OCI-LY3 (cell line): ENCODE measurements around the gene HSDL2.

Experiments used
- H2AFZ ChIP-seq: fragments of 200-600, 300-600 bp; shearing (Covaris generic); 2 replicates; pipeline ENCODE4 v1.6.0; 2014; ENCODE audit warnings: antibody characterized with exemption, low read depth, low read length
- H3K27ac ChIP-seq: fragments of 200-600, 300-600 bp; sonication (generic); 2 replicates; pipeline ENCODE4 v1.5.1; 2014; ENCODE audit warnings: mild to moderate bottlenecking, low read length, moderate library complexity, mixed read lengths
- H3K27me3 ChIP-seq: fragments of 200-600, 300-600 bp; sonication (generic); 2 replicates; pipeline ENCODE4 v1.6.1; 2014; ENCODE audit warnings: low read depth, low read length, mixed read lengths
- H3K36me3 ChIP-seq: fragments of 200-600, 300-600 bp; sonication (generic); replicated peaks from 2 replicates; pipeline ENCODE3; 2014; ENCODE audit warnings: low read depth, low read length, mixed read lengths
- H3K4me1 ChIP-seq: fragments of 300-600, 200-600 bp; sonication (generic); 2 replicates; pipeline ENCODE4 v1.6.1; 2014; ENCODE audit warnings: low read length, mixed read lengths
- H3K4me2 ChIP-seq: fragments of 200-600, 300-600 bp; sonication (generic); 2 replicates; pipeline ENCODE4 v1.6.1; 2014; ENCODE audit warnings: low read length, mixed read lengths
- H3K4me3 ChIP-seq: fragments of 300-600, 200-600 bp; sonication (generic); 2 replicates; pipeline ENCODE4 v1.5.1; 2014; ENCODE audit warnings: antibody characterized with exemption, mild to moderate bottlenecking, low read length, moderate library complexity
- H3K79me2 ChIP-seq: fragments of 300-600, 200-600 bp; shearing (Covaris generic); 2 replicates; pipeline ENCODE4 v1.6.1; 2014; ENCODE audit warnings: mild to moderate bottlenecking, low read length, mixed read lengths
- H3K9ac ChIP-seq: fragments of 300-600, 200-600 bp; shearing (Covaris generic); 2 replicates; pipeline ENCODE4 v1.6.0; 2014; ENCODE audit warnings: mild to moderate bottlenecking, low read length, moderate library complexity
- H3K9me3 ChIP-seq: fragments of 200-600, 300-600 bp; shearing (Covaris generic); 2 replicates; pipeline ENCODE4 v1.6.1; 2014; ENCODE audit warnings: low read length, mixed read lengths; ENCODE audit not compliant: insufficient read depth
- H4K20me1 ChIP-seq: fragments of 200-600, 300-600 bp; sonication (generic); 2 replicates; pipeline ENCODE4 v1.6.1; 2016; ENCODE audit warnings: low read length, mixed read lengths; ENCODE audit not compliant: insufficient read depth
- CTCF ChIP-seq: fragments of 200-600, 300-600 bp; sonication (generic); IDR thresholded peaks from 2 replicates; pipeline ENCODE4 v1.5.1; 2014; ENCODE audit warnings: antibody characterized with exemption, low read length, low read depth
- EZH2phosphoT487 ChIP-seq: fragments of 200-600 bp; shearing (Covaris generic); IDR thresholded peaks from 2 replicates; pipeline ENCODE4 v1.6.1; 2018; ENCODE audit warnings: antibody characterized with exemption, mixed run types, low read depth

The HSDL2 gene

GRCh38 chr9:112379177-112380101, 469 bp upstream of the HSDL2 start:
- no peaks in the 10 kb centered on the region for H3K9me3 ChIP-seq
- H3K4me1 ChIP-seq, result peaks cover 14% of the 10 kb centered on the region
- no peaks in the 10 kb centered on the region for H3K27me3 ChIP-seq
- H3K27ac ChIP-seq, result peak overlapping the region; percentile 70
- peak overlapping the region; percentile 89 for H2AFZ ChIP-seq
- H3K79me2 ChIP-seq, result peaks cover 4% of the 10 kb centered on the region; the same call in 1 of the 2 replicates
- TF ChIP-seq CTCF, result no peak
- TF ChIP-seq EZH2phosphoT487, result no peak
- peak overlapping the region; percentile 72 for H3K4me2 ChIP-seq
- no peaks in the 10 kb centered on the region for H3K36me3 ChIP-seq
- H4K20me1 ChIP-seq, result no peaks in the 10 kb centered on the region
- H3K4me3 ChIP-seq, result peak overlapping the region; percentile 82
- peak overlapping the region; percentile 78 for H3K9ac ChIP-seq

GRCh38 chr9:112380825-112381221, 915 bp downstream of the HSDL2 start:
- Histone ChIP-seq H2AFZ (no peak overlapping the region; the same call in 1 of the 2 replicates), H3K27ac (0 out of 2 replicates have a peak overlapping the region, but pooled peaks have one; percentile 34), H3K9ac (peak overlapping the region; percentile 76), H3K9me3 (no peaks in the 10 kb centered on the region), H4K20me1 (no peaks in the 10 kb centered on the region), H3K4me3 (peak overlapping the region; percentile 82), H3K4me2 (peak overlapping the region; percentile 96), H3K79me2 (peaks cover 4% of the 10 kb centered on the region; the same call in 1 of the 2 replicates), H3K36me3 (no peaks in the 10 kb centered on the region), H3K4me1 (peaks cover 14% of the 10 kb centered on the region), H3K27me3 (no peaks in the 10 kb centered on the region)
- TF ChIP-seq CTCF, result no peak
- TF ChIP-seq EZH2phosphoT487, result no peak

- no peak for TF ChIP-seq CTCF
- no peak for TF ChIP-seq EZH2phosphoT487
- Histone ChIP-seq H3K9me3 (no peaks in the 10 kb centered on the region), H3K9ac (no peak overlapping the region), H3K79me2 (peaks cover 4% of the 10 kb centered on the region; the same call in 1 of the 2 replicates), H3K27ac (no peak overlapping the region), H2AFZ (no peak overlapping the region), H3K4me3 (no peak overlapping the region), H3K36me3 (no peaks in the 10 kb centered on the region), H3K27me3 (no peaks in the 10 kb centered on the region), H3K4me1 (peaks cover 14% of the 10 kb centered on the region), H3K4me2 (no peak overlapping the region), H4K20me1 (no peaks in the 10 kb centered on the region)
These were observed 2.2 kb downstream of the HSDL2 start for GRCh38 chr9:112382066-112382465.

- Histone ChIP-seq H2AFZ (no peak overlapping the region), H3K27ac (no peak overlapping the region), H3K4me1 (peaks cover 14% of the 10 kb centered on the region), H3K79me2 (peaks cover 4% of the 10 kb centered on the region; the same call in 1 of the 2 replicates), H3K4me3 (no peak overlapping the region), H4K20me1 (no peaks in the 10 kb centered on the region), H3K4me2 (no peak overlapping the region), H3K9me3 (no peaks in the 10 kb centered on the region), H3K27me3 (no peaks in the 10 kb centered on the region), H3K36me3 (no peaks in the 10 kb centered on the region), H3K9ac (no peak overlapping the region)
- TF ChIP-seq CTCF, result no peak
- TF ChIP-seq EZH2phosphoT487, result no peak
These were observed 2.8 kb downstream of the HSDL2 start for GRCh38 chr9:112382501-112383364.
